GM13976 (cell line): Measurements from ENCODE around the gene KDM4C.

Experiments
- DNase-seq: peaks from one replicate; pipeline ENCODE4 v3.0.0; 2012; ENCODE audit warnings: low spot score
- in situ Hi-C: fragments of 300-500 bp; cut with MboI; formaldehyde crosslinking; loops from one replicate; pipeline ENCODE4 v1.12.0; 2022; ENCODE audit warnings: low sequenced_read_pairs, mixed read lengths, inconsistent platforms; ENCODE audit not compliant: unreplicated experiment
- TF ChIP-seq, protein P1 (sequence below): IDR thresholded peaks from 2 replicates; pipeline ENCODE4 v1.5.1; 2012; ENCODE audit warnings: borderline replicate concordance, mild to moderate bottlenecking; ENCODE audit not compliant: insufficient read depth; ENCODE audit errors: extremely low read depth, missing control alignments, control extremely low read depth

KDM4C gene

GRCh38 chr9:6969805-6970204 is 212.0 kb downstream of the KDM4C start:
- DNase-seq = no peak
- TF ChIP-seq, protein P1, sequence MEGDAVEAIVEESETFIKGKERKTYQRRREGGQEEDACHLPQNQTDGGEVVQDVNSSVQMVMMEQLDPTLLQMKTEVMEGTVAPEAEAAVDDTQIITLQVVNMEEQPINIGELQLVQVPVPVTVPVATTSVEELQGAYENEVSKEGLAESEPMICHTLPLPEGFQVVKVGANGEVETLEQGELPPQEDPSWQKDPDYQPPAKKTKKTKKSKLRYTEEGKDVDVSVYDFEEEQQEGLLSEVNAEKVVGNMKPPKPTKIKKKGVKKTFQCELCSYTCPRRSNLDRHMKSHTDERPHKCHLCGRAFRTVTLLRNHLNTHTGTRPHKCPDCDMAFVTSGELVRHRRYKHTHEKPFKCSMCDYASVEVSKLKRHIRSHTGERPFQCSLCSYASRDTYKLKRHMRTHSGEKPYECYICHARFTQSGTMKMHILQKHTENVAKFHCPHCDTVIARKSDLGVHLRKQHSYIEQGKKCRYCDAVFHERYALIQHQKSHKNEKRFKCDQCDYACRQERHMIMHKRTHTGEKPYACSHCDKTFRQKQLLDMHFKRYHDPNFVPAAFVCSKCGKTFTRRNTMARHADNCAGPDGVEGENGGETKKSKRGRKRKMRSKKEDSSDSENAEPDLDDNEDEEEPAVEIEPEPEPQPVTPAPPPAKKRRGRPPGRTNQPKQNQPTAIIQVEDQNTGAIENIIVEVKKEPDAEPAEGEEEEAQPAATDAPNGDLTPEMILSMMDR = no peak
- in situ Hi-C loops = no loop called here

- in situ Hi-C loops = no loop called here
- TF ChIP-seq, protein P1 = no peak
- no peak for DNase-seq
Measured at GRCh38 chr9:6973089-6973488, 215.3 kb downstream of the KDM4C start.

DNA sequence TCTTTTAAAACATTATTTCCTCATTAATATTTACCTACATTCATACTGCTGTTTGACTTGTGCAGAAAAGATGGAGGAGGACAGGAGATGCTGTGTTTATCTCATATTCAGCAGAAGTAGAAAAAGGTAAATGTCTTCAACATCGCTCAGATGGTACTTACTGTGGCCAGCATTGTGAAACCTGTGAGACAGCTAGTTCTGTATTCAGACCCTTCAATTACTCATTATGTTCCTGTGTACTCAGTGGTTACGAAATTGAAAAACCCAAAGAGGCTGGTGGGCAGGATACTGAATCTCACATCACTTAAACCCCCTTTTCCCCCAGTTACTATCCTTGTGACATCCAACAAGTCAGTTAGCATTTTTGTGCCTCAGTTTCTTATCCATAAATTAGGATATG is 216.0 kb downstream of the KDM4C start:
- in situ Hi-C loops = no loop called here
- TF ChIP-seq, protein P1 = no peak
- peak; percentile 66 for DNase-seq

DNA sequence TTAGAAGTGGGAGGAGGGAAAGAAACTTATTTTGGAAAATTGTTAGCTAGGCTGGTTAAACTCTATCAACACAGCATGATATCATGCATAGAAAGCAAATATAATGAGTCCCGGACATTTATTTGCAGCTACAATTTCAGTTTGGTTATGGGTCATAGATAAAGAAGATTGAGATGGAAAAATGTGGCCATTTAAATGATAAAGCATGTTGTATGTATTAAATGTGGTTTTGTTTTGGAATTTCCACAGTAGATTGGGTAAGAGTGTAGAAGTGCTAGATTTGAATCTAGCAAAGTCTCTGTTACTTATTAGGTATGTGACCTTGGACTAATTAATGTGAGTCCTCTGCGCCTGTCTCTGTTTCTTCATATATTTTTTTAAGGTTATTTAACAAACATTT is 217.4 kb downstream of the KDM4C start:
- TF ChIP-seq, protein P1 = no peak
- no peak for DNase-seq
- in situ Hi-C loops = no loop called here

DNA sequence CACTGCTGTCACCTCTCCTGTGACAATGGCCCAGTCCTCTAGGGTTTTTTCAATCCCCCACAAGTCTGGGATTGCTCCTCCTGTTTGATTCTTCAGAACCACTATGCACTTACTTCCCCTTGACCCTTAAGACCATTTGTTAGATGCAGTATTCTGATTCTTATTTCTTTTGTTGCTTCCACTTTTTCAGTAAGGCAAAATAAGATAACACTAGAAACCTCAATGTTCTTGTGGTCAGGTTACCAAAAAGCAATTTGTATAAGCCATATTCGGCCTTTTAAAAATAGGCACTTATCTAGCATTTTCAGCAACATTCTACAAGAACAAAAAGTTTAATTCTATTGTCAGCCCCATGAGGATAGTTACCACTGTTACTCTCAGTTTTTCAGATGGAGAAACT is 220.0 kb downstream of the KDM4C start:
- TF ChIP-seq, protein P1 = no peak
- in situ Hi-C loops = no loop called here

GRCh38 chr9:6978591-6978990 is 220.8 kb downstream of the KDM4C start:
- DNase-seq = no peak
- TF ChIP-seq, protein P1 = no peak
- in situ Hi-C loops = no loop called here

More for the DNA sequence above, 220.0 kb downstream of the KDM4C start:
- DNase-seq = no peak

DNA sequence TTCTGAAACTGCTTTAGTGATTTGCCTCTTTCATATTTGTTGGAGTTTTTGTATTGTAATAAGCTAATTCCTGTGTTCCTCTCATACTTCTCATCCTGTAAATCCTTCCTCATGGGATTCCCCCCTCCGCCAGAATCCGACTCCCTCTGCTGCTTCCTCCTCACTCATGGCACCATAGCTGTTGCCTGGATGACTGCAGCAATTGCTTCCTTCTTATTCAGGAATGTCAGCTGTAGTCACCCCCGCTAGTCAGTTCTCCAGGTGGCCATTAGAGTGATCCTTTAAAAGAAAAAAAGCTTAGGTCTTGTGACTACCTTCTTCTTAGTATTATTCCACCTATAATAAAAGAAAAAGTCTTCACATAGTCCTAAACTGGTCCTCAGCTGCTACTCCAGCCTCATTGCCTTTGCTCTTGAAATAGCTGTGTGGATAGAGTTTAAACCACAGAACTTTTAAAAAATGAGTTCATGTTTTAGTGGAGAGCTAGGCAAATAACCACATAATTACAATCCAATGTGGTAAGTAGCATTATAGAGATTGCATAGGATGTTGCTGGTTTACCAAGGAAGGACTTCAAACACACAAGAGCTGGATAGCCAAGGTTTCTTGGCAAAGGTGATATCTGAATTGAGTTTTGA is 227.3 kb downstream of the KDM4C start:
- in situ Hi-C loops = no loop called here
- no peak for DNase-seq
- TF ChIP-seq, protein P1 = no peak
